Ovary (tissue), 3 donors: Measurements from ENCODE around the gene DENND1A.

Experiments used
- POLR2A ChIP-seq: fragments of 450-650 bp; IDR thresholded peaks from one replicate; pipeline ENCODE4 v1.6.1; 2017; ENCODE audit warnings: antibody characterized with exemption, mild to moderate bottlenecking, moderate library complexity
- TF ChIP-seq, protein P1 (sequence below), 3 donors: fragments of 450-650 bp in 2 of 3; fragments of 200-600 bp in 1 of 3; IDR thresholded peaks; one replicate each; pipeline versions ENCODE4 v1.5.1 to v1.8.0; 2016 to 2022; ENCODE audit warnings: antibody characterized with exemption in 3 of 3, mild to moderate bottlenecking in 1 of 3
- donor health status: DM: no; HTN: no; CAD: no.

DNA sequence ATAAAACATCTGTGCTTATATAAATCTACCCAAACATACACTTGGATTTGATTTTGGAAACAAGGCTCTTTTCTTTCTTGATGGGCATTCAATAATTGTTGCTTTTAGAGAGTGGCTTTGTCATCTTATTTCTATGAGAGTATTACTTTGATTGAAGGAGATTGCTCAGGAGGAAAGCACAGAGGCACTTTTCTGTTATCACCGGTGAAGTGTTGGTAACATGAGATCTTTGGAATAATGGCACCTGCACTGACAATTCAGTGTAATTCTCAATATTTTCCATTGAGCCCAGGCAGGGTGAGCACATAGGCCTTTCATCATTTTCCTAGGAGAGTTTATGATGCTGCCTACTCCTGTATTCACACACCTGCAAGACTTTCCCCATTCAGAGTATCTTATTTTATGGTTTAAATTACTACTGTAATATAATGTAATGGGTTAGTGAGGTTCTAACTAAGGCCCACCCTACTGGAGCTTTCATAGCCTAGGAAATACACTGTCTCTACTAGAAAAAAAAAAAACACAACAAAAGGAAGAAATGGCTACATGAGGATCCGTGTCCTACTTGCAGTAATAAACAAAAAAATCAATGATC lies 244.3 kb downstream of the DENND1A start:
- TF ChIP-seq, protein P1, sequence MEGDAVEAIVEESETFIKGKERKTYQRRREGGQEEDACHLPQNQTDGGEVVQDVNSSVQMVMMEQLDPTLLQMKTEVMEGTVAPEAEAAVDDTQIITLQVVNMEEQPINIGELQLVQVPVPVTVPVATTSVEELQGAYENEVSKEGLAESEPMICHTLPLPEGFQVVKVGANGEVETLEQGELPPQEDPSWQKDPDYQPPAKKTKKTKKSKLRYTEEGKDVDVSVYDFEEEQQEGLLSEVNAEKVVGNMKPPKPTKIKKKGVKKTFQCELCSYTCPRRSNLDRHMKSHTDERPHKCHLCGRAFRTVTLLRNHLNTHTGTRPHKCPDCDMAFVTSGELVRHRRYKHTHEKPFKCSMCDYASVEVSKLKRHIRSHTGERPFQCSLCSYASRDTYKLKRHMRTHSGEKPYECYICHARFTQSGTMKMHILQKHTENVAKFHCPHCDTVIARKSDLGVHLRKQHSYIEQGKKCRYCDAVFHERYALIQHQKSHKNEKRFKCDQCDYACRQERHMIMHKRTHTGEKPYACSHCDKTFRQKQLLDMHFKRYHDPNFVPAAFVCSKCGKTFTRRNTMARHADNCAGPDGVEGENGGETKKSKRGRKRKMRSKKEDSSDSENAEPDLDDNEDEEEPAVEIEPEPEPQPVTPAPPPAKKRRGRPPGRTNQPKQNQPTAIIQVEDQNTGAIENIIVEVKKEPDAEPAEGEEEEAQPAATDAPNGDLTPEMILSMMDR (IDR thresholded peaks at IDR 0.05), result no peak
- no peak for TF ChIP-seq POLR2A
